CD4-positive, alpha-beta memory T cell (primary cell): Measurements from ENCODE around the gene FBRS. TPM values are rescaled to one million over a fixed set of nuclear protein-coding genes. Genes with fewer than 3 reads are reported as not detected.

Experiments used
- CTCF ChIA-PET: fragments of 350-600 bp; sonication (Branson Sonifier 250); formaldehyde crosslinking; loops from one replicate; lab custom pipeline; 2021; ENCODE audit warnings: inconsistent platforms; ENCODE audit not compliant: partially characterized antibody; lab: Charles Lee
- POLR2A ChIA-PET: fragments of 350-600 bp; sonication (Branson Sonifier 250); formaldehyde crosslinking; loops from one replicate; lab custom pipeline; 2021; ENCODE audit not compliant: partially characterized antibody; lab: Charles Lee
- DNase-seq, 5 donors: peaks; one replicate each; pipeline versions ENCODE4 v3.0.0 to v3.0.0-alpha.2; 2020 to 2022; ENCODE audit warnings: mixed read lengths in 1 of 5
- H3K27ac ChIP-seq: one replicate; pipeline ENCODE4 v1.7.0; 2013; ENCODE audit warnings: low read depth, low read length
- H3K27me3 ChIP-seq: 2 replicates; pipeline ENCODE4 v1.7.0; 2013; ENCODE audit warnings: mild to moderate bottlenecking, low read length, moderate library complexity; ENCODE audit not compliant: insufficient read depth
- H3K36me3 ChIP-seq: 2 replicates; pipeline ENCODE4 v1.7.0; 2013; ENCODE audit warnings: mild to moderate bottlenecking, low read length, moderate library complexity; ENCODE audit not compliant: insufficient read depth
- H3K4me1 ChIP-seq: 2 replicates; pipeline ENCODE4 v1.7.0; 2013; ENCODE audit warnings: mild to moderate bottlenecking, low read length, moderate library complexity; ENCODE audit not compliant: insufficient read depth
- H3K4me3 ChIP-seq, 2 donors: one replicate each; pipeline ENCODE4 v1.7.0; 2013; ENCODE audit warnings: low read length in 2 of 2, mild to moderate bottlenecking in 1 of 2
- H3K9me3 ChIP-seq, 2 donors: one replicate each; pipeline ENCODE4 v1.7.0; 2013; ENCODE audit warnings: low read length in 2 of 2, control low read depth in 1 of 2; ENCODE audit not compliant: control insufficient read depth in 1 of 2
- H3K27ac Mint-ChIP-seq, 7 donors: one replicate each; pipeline ENCODE4 v1.8.0; 2020 to 2021; ENCODE audit warnings: mixed read lengths in 7 of 7, mild to moderate bottlenecking in 6 of 7, inconsistent platforms in 3 of 7, moderate library complexity in 3 of 7
- H3K27me3 Mint-ChIP-seq, 2 donors: one replicate each; pipeline ENCODE4 v1.8.0; 2020 to 2021; ENCODE audit warnings: mixed read lengths in 2 of 2
- H3K36me3 Mint-ChIP-seq, 2 donors: one replicate each; pipeline ENCODE4 v1.8.0; 2020 to 2021; ENCODE audit warnings: mixed read lengths in 2 of 2, inconsistent platforms in 1 of 2, mild to moderate bottlenecking in 1 of 2
- H3K4me1 Mint-ChIP-seq, 4 donors: one replicate each; pipeline ENCODE4 v1.8.0; 2020 to 2021; ENCODE audit warnings: mixed read lengths in 4 of 4, mild to moderate bottlenecking in 1 of 4
- H3K4me3 Mint-ChIP-seq, 8 donors: one replicate each; pipeline ENCODE4 v1.8.0; 2020 to 2021; ENCODE audit warnings: mixed read lengths in 8 of 8, mild to moderate bottlenecking in 7 of 8, moderate library complexity in 6 of 8, inconsistent platforms in 3 of 8
- H3K9me3 Mint-ChIP-seq, 8 donors: one replicate each; pipeline ENCODE4 v1.8.0; 2020 to 2021; ENCODE audit warnings: mixed read lengths in 8 of 8, mild to moderate bottlenecking in 5 of 8, inconsistent platforms in 3 of 8, moderate library complexity in 1 of 8
- intact Hi-C: fragments of 100-400 bp; cut with micrococcal nuclease; formaldehyde crosslinking; loops from one replicate; pipeline ENCODE4 v1.15.1; 2023
- polyA plus RNA-seq, 2 donors: library from polyadenylated mRNA; unstranded; fragments of 300-500 nt; fragmentation: Illumina TruSeq; gene quantifications; one replicate each; pipeline ENCODE4 v1.2.3, GENCODE V29; 2021
- total RNA-seq, 2 experiments: library from RNA; stranded (reverse); gene quantifications; one replicate each; pipeline ENCODE4 v1.2.3, GENCODE V29; 2021

FBRS gene
- total RNA-seq (100 to 1,000 TPM; 164 to 172 TPM), polyA plus RNA-seq (1 to 10 TPM in 1 of 2 donors, under 1 TPM in 1; 0.70 to 7.9 TPM)

DNA sequence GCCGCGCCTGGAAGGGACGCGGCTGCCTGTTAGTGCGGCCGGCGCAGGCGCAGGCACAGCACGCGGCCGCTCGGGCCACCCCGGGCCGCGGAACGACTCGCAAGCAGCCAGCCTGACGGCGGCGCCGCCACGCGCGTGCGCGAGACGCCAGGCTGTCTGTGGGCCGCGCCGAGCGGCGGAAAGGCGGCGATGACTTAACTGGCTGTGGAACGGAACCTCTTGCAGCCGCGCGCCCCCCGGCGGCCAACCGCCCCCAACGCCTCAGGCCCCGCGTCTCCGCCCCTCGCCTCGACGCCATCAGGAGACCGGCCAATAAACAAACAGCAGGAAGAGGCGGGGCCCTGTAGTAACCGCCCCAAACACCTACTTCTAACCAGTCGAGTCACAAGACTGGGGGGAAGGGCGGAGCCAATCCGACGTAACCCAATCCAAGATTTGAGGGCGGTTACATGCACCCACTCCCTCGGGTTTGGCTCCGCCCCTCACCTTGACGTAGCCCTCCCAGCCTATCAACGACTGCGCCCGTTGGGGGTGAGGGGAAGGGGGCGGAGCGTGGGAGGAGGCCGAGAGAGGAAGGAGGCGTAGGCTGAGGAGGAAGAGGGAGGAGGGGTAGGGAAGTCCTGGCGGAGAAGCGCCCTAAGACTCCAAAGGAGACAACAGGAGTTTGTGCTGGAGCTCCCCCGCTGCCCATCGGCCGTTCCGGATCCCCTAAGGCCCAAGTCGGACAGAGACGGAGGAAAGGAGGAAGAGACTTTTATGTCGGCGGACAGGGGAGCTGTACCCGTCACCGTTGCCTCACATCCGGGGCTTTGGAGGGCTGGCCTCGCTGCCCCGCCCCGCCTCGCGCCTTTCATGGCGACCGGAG, at the start of gene FBRS:
FBRS (plus strand) TSS at position 566 of the 865 bp plus-strand sequence. CDS start 1,088 bp downstream, outside the sequence.
- H3K36me3 ChIP-seq: peaks cover 47% of the 10 kb centered on the region
- Mint-ChIP-seq H3K4me1 (peaks cover 25 to 52% (median 39%) of the 10 kb centered on the region in 4 donors), H3K27ac (peak within 1 kb of the TSS; percentile 98 to 100 (median 100)), H3K4me3 (peak within 1 kb of the TSS; percentile 92 to 99 (median 96)), H3K27me3 (no peaks in the 10 kb centered on the region), H3K9me3 (peaks cover 0 to 7% (median 0%) of the 10 kb centered on the region in 8 donors), H3K36me3 (peaks cover 33 to 54% of the 10 kb centered on the region in 2 donors)
- H3K4me1 ChIP-seq: peaks cover 43% of the 10 kb centered on the region
- ChIA-PET POLR2A (interaction anchor here (0.6 to 4.2 kb wide), 48 partner anchors 8 to 992 kb away, joined by 3 to 154 read pairs (median 5); partner anchors contain the start of genes ALDOA, ARMC5, CORO1A and DCTPP1), CTCF (interaction anchor here (0.6 to 4.7 kb wide), 16 partner anchors 8 to 593 kb away, joined by 3 to 47 read pairs (median 4); partner anchors contain the start of genes ALDOA, DCTPP1 and PRR14)
- peak within 1 kb of the TSS; percentile 70 to 93 for H3K4me3 ChIP-seq
- no peaks in the 10 kb centered on the region for H3K9me3 ChIP-seq
- intact Hi-C loops: loop anchor here (1.0 to 5.0 kb wide), 15 partner anchors 8 to 801 kb away; partner anchors contain the start of genes ARMC5, CFAP119, DCTPP1 and PHKG2
- H3K27ac ChIP-seq: peak within 1 kb of the TSS; percentile 99
- peak; percentile 100 for DNase-seq
- H3K27me3 ChIP-seq: no peaks in the 10 kb centered on the region

DNA sequence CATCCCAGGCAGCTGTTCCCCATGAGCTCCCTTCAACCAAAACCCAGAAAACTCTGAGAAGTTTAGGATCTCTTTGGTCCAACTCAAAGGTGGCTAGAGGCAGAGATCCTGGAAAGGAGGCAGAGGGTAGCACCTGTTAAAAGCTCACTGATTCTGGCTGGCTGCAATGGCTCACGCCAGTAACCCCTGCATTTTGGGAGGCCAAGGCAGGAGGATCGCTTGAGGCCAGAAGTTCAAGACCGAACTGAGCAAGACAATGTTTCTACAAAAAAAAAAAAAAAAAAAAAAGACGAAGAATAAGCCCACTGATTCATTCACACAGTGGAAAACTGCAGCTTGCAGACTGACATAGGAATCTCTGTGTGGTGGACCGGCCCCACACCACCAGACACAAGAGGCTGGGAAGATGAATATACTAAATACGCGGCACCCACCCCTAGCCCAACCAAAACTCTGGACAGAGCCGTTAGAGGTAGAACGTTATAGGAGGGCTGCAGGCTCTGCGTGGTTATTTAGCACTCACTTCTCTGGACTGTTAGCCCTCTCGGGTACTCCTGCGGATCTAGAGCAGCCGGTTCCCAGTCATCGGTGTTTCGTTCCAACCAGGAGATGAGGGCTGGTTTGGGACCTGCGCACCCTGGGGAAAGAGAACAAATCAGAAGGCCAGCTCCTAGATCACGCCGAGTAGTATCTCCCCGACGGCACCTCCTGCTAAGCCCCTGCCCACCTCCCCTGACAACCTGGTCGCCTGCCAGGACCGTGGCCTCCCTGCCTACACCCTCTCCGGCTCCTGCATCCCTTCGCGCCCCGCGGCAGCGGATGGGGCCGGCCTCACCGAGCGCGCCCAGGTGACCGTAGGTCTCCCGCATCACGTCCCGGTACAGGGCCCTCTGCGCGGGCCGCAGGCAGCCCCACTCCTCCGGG, 49.0 kb upstream of the FBRS start:
- Mint-ChIP-seq H3K4me1 (peaks cover 10 to 18% (median 13%) of the 10 kb centered on the region in 4 donors), H3K36me3 (peaks cover 18 to 32% of the 10 kb centered on the region in 2 donors), H3K4me3 (peak overlapping the region; percentile 85 to 96 (median 92)), H3K27me3 (no peaks in the 10 kb centered on the region), H3K27ac (peak overlapping the region; percentile 86 to 97 (median 96)), H3K9me3 (no peaks in the 10 kb centered on the region)
- no peaks in the 10 kb centered on the region for H3K27me3 ChIP-seq
- intact Hi-C loops: no loop called here
- DNase-seq: peak in 1 of 5 donors; percentile 51
- POLR2A ChIA-PET: interaction anchor here (0.8 to 4.2 kb wide), 22 partner anchors 9 to 227 kb away, joined by 3 to 38 read pairs (median 5); partner anchors contain the start of genes FBRS, ITGAL, PRR14 and SEPTIN1
- peak overlapping the region; percentile 71 to 99 for H3K4me3 ChIP-seq
- no peaks in the 10 kb centered on the region for H3K9me3 ChIP-seq
- CTCF ChIA-PET: interaction anchor here (0.7 to 5.0 kb wide), 11 partner anchors 10 to 200 kb away, joined by 3 to 34 read pairs (median 5); partner anchors contain the start of genes DCTPP1, PRR14, ZNF764 and ZNF785
- peaks cover 21% of the 10 kb centered on the region for H3K4me1 ChIP-seq
- peaks cover 23% of the 10 kb centered on the region for H3K36me3 ChIP-seq
- H3K27ac ChIP-seq: peak overlapping the region; percentile 97

DNA sequence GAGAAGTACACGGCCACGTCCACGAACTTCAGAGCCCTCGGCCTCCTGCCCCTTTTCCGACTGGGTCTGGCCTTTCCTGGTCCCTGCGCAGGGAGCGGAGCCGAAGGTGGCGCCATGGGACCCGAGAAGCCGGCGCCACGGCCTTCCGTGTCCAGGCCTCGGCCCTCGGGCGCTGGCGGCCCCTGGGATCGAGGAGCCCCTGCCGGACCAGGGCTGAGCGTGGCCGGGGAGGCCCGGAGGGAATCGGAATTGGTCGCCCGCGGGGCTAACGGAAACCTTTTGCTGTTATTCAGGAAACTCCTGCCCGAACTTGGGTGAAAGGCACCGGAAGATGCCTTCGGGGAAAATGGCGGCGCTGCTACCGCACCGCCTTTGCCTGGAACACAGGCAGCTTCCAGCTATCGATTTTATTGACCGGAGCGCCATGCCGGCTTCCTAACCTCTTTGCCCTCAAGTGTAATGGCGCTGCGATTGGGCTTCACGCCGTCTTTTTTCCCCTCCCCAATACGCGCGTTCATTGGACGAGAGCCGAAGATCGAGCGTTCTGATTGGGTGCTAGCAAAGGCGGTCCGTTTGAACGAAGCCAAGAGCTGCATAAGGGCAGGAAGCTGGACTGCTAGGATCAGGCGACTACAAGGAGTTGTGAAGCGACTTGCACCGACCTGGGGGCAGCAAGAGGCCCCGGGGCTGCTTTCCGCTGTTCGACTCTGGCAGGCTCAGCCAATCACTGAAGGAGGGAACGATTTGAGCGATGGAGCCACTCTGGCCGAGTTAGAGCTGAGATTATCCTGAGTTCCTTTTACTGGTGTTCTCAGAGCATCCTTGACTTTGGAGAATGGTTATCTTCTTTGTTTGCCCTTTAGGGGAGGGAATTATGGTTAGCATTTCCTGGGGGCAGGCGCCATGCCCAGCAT, 48.0 kb upstream of the FBRS start, which contains the start of gene ZNF689:
ZNF689 (minus strand) TSS at position 464 of the 914 bp plus-strand sequence; CDS start at position 116, 348 bp downstream.
- intact Hi-C loops: loop anchor here (1.0 kb wide), 5 partner anchors 18 to 48 kb away; partner anchors contain the start of genes FBRS, PRR14 and ZNF785
- no peaks in the 10 kb centered on the region for H3K9me3 ChIP-seq
- Mint-ChIP-seq H3K4me1 (peaks cover 10 to 18% (median 13%) of the 10 kb centered on the region in 4 donors), H3K27me3 (no peaks in the 10 kb centered on the region), H3K36me3 (peaks cover 13 to 24% of the 10 kb centered on the region in 2 donors), H3K27ac (peak within 1 kb of the TSS; percentile 93 to 98 (median 96)), H3K4me3 (peak within 1 kb of the TSS; percentile 85 to 96 (median 94)), H3K9me3 (no peaks in the 10 kb centered on the region)
- H3K4me1 ChIP-seq: peaks cover 21% of the 10 kb centered on the region
- H3K27ac ChIP-seq: peak within 1 kb of the TSS; percentile 97
- ChIA-PET POLR2A (interaction anchor here (0.5 to 4.2 kb wide), 33 partner anchors 10 to 426 kb away, joined by 3 to 38 read pairs (median 5); partner anchors contain the start of genes CORO1A, DCTPP1, FBRS and ITGAL), CTCF (interaction anchor here (0.6 to 5.0 kb wide), 9 partner anchors 11 to 200 kb away, joined by 3 to 34 read pairs (median 5); partner anchors contain the start of genes DCTPP1, PRR14 and ZNF785)
- peaks cover 14% of the 10 kb centered on the region for H3K36me3 ChIP-seq
- peak; percentile 92 to 98 (median 95) for DNase-seq
- H3K27me3 ChIP-seq: no peaks in the 10 kb centered on the region
- peak within 1 kb of the TSS; percentile 71 to 99 for H3K4me3 ChIP-seq

DNA sequence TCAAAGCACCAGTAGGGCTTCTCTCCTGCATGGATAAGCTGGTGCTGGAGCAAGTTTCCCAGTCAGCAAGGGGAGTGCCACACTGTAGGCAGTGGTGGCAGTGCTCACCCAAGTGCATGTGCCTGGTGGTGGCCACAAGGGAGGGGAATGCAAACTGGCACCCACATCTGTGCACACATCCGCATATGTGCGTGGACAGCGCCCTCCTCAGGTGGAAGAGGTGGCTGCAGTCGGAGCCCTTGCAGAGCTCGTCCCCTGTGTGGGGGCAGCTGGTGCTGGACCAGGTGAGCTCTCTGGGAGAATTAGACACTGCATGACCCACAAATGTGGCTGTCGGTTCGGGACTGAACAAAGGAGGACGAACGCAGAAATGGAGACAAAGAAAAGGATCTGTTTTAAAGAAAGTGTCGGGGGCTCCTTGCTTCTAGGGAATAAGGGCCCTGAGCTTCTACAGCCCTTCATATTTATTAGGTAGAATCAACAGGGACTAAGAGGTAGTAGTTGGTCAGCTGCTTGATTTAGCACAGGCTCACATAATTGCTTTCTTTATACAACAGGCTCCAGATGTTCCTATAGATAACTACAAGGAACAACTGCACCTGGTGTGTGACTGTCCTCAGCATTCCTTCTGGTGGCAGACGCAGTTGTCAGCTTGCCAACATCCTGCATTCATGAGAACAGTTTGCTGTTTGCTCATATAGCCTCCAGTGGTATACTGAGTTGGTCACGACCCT, 42.7 kb upstream of the FBRS start:
- H3K27ac Mint-ChIP-seq: peak overlapping the region in 1 of 7 donors; percentile 40
- Histone ChIP-seq H3K36me3 (no peaks in the 10 kb centered on the region), H3K4me3 (no peak overlapping the region), H3K9me3 (no peaks in the 10 kb centered on the region), H3K4me1 (no peaks in the 10 kb centered on the region), H3K27me3 (no peaks in the 10 kb centered on the region), H3K27ac (no peak overlapping the region)
- CTCF ChIA-PET: interaction anchor here (0.8 to 2.0 kb wide), 8 partner anchors 13 to 185 kb away, joined by 3 to 9 read pairs (median 4); partner anchors contain the start of genes DCTPP1 and FBRS
- peak; percentile 52 to 79 (median 54) for DNase-seq
- H3K36me3 Mint-ChIP-seq: no peaks in the 10 kb centered on the region
- POLR2A ChIA-PET: interaction anchor here (1.0 kb wide), 1 partner anchor 19 kb away, joined by 3 read pairs; no protein-coding TSS in a partner anchor
- peaks cover 0 to 5% of the 10 kb centered on the region in 2 donors for H3K27me3 Mint-ChIP-seq
- intact Hi-C loops: no loop called here
- H3K4me3 Mint-ChIP-seq: no peak overlapping the region
- H3K4me1 Mint-ChIP-seq: peaks cover 2 to 3% (median 3%) of the 10 kb centered on the region in 4 donors
- no peaks in the 10 kb centered on the region for H3K9me3 Mint-ChIP-seq

DNA sequence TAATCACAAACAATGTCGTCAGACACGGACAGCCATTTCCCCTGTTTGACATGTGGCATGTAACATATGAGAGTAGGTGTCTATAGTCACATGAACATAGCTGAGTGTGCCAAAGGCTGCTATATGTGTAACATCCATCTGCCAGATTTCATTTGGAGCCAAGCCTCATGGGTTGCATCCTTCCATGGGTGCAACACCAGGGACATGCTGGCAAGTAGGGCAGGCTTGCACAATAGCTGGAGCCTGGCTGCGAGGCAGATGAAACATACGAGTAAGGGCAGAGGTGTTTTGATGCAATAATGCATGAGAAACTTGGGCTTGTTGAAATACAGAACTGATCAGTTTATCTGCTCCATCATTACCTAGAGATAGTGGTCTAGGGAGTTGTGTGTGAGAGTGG, 39.0 kb upstream of the FBRS start:
- Histone ChIP-seq H3K36me3 (no peaks in the 10 kb centered on the region), H3K4me3 (no peak overlapping the region), H3K9me3 (no peaks in the 10 kb centered on the region), H3K27ac (no peak overlapping the region), H3K4me1 (no peaks in the 10 kb centered on the region), H3K27me3 (no peaks in the 10 kb centered on the region)
- Mint-ChIP-seq H3K9me3 (no peaks in the 10 kb centered on the region), H3K36me3 (no peaks in the 10 kb centered on the region), H3K27me3 (peaks cover 5% of the 10 kb centered on the region in 2 donors), H3K4me1 (no peaks in the 10 kb centered on the region), H3K4me3 (no peak overlapping the region), H3K27ac (no peak overlapping the region)
- intact Hi-C loops: no loop called here
- POLR2A ChIA-PET: interaction anchor here (1.0 to 2.1 kb wide), 2 partner anchors 9 to 10 kb away, joined by 3 to 5 read pairs; partner anchors contain the start of gene ZNF689
- no peak for DNase-seq
- CTCF ChIA-PET: interaction anchor here (1.1 to 2.6 kb wide), 2 partner anchors 10 to 22 kb away, joined by 6 to 12 read pairs; no protein-coding TSS in a partner anchor
